Measurements from ENCODE around the gene STIMATE. TPM values are rescaled to one million over a fixed set of nuclear protein-coding genes. Genes with fewer than 3 reads are reported as not detected.

Gene STIMATE
- total RNA-seq, 1 donor from 2014 or later, result 12.1 TPM

- DNase-seq (ENCODE audit: low read depth), result no peak
- H3K4me3 ChIP-seq (ENCODE audit: insufficient read depth, low read depth, low read length), result no peak overlapping the region
- H3K27ac ChIP-seq (ENCODE audit: low read depth, low read length), result no peak overlapping the region
- no peak overlapping the region for H2AFZ ChIP-seq (ENCODE audit: low read depth, low read length)
- no peaks in the 10 kb centered on the region for H3K27me3 ChIP-seq (ENCODE audit: insufficient read depth, low read length)
- no peaks in the 10 kb centered on the region for H4K20me1 ChIP-seq (ENCODE audit: insufficient read depth, low read length)
- H3K4me1 Mint-ChIP-seq (ENCODE audit: low read depth, unreplicated experiment), result peaks cover 5% of the 10 kb centered on the region
- peaks cover 32% of the 10 kb centered on the region for H3K27me3 Mint-ChIP-seq (ENCODE audit: low read depth, unreplicated experiment)
- H3K4me1 ChIP-seq (ENCODE audit: insufficient read depth, low read length), result no peaks in the 10 kb centered on the region
- no peak for FAIRE-seq
- no peak overlapping the region for H3K4me3 Mint-ChIP-seq (ENCODE audit: unreplicated experiment)
- H3K9me3 Mint-ChIP-seq (ENCODE audit: unreplicated experiment), result peaks cover 3% of the 10 kb centered on the region
- TF ChIP-seq CTCF (IDR thresholded peaks at IDR 0.05; ENCODE audit: insufficient read depth, low read depth, low read length), result no peak
- TF ChIP-seq EZH2 (IDR thresholded peaks at IDR 0.05; ENCODE audit: insufficient read depth, low read length), result no peak
- no peaks in the 10 kb centered on the region for H3K36me3 ChIP-seq (ENCODE audit: insufficient read depth, low read length)
- H3K4me2 ChIP-seq (ENCODE audit: low read length), result no peak overlapping the region
- no peak overlapping the region for H3K27ac Mint-ChIP-seq (ENCODE audit: unreplicated experiment)
- H3K36me3 Mint-ChIP-seq (ENCODE audit: low read depth, unreplicated experiment), result no peaks in the 10 kb centered on the region
- H3K79me2 ChIP-seq (ENCODE audit: insufficient read depth, low read length), result no peaks in the 10 kb centered on the region
- no peaks in the 10 kb centered on the region for H3K9me3 ChIP-seq (ENCODE audit: insufficient read depth, low read depth, low read length)
- no peak overlapping the region for H3K9ac ChIP-seq (ENCODE audit: low read length)
These were observed 104.9 kb downstream of the STIMATE start for GRCh38 chr3:52792413-52792812.

GRCh38 chr3:52791928-52792327, 105.4 kb downstream of the STIMATE start:
- H3K4me2 ChIP-seq (ENCODE audit: low read length), result no peak overlapping the region
- Mint-ChIP-seq H3K27ac (ENCODE audit: unreplicated experiment) (no peak overlapping the region), H3K36me3 (ENCODE audit: low read depth, unreplicated experiment) (no peaks in the 10 kb centered on the region), H3K9me3 (ENCODE audit: unreplicated experiment) (peaks cover 3% of the 10 kb centered on the region), H3K4me1 (ENCODE audit: low read depth, unreplicated experiment) (peaks cover 5% of the 10 kb centered on the region), H3K4me3 (ENCODE audit: unreplicated experiment) (no peak overlapping the region), H3K27me3 (ENCODE audit: low read depth, unreplicated experiment) (peaks cover 36% of the 10 kb centered on the region)
- no peak overlapping the region for H2AFZ ChIP-seq (ENCODE audit: low read depth, low read length)
- H3K79me2 ChIP-seq (ENCODE audit: insufficient read depth, low read length), result no peaks in the 10 kb centered on the region
- H3K36me3 ChIP-seq (ENCODE audit: insufficient read depth, low read length), result no peaks in the 10 kb centered on the region
- H3K4me1 ChIP-seq (ENCODE audit: insufficient read depth, low read length), result no peaks in the 10 kb centered on the region
- no peak overlapping the region for H3K9ac ChIP-seq (ENCODE audit: low read length)
- no peak overlapping the region for H3K27ac ChIP-seq (ENCODE audit: low read depth, low read length)
- H4K20me1 ChIP-seq (ENCODE audit: insufficient read depth, low read length), result no peaks in the 10 kb centered on the region
- FAIRE-seq (no peak), DNase-seq (ENCODE audit: low read depth) (no peak)
- H3K9me3 ChIP-seq (ENCODE audit: insufficient read depth, low read depth, low read length), result no peaks in the 10 kb centered on the region
- H3K27me3 ChIP-seq (ENCODE audit: insufficient read depth, low read length), result no peaks in the 10 kb centered on the region
- TF ChIP-seq EZH2 (IDR thresholded peaks at IDR 0.05; ENCODE audit: insufficient read depth, low read length), result no peak
- TF ChIP-seq CTCF (IDR thresholded peaks at IDR 0.05; ENCODE audit: insufficient read depth, low read depth, low read length), result no peak
- H3K4me3 ChIP-seq (ENCODE audit: insufficient read depth, low read depth, low read length), result no peak overlapping the region

GRCh38 chr3:52791366-52791765, 106.0 kb downstream of the STIMATE start:
- no peak overlapping the region for H3K27ac Mint-ChIP-seq (ENCODE audit: unreplicated experiment)

More at GRCh38 chr3:52791366-52791765, 106.0 kb downstream of the STIMATE start:
- Histone ChIP-seq H3K36me3 (ENCODE audit: insufficient read depth, low read length) (no peaks in the 10 kb centered on the region), H3K79me2 (ENCODE audit: insufficient read depth, low read length) (no peaks in the 10 kb centered on the region), H3K4me2 (ENCODE audit: low read length) (no peak overlapping the region), H3K27ac (ENCODE audit: low read depth, low read length) (no peak overlapping the region), H3K4me1 (ENCODE audit: insufficient read depth, low read length) (no peaks in the 10 kb centered on the region), H3K9me3 (ENCODE audit: insufficient read depth, low read depth, low read length) (no peaks in the 10 kb centered on the region), H4K20me1 (ENCODE audit: insufficient read depth, low read length) (no peaks in the 10 kb centered on the region), H2AFZ (ENCODE audit: low read depth, low read length) (no peak overlapping the region), H3K27me3 (ENCODE audit: insufficient read depth, low read length) (no peaks in the 10 kb centered on the region), H3K9ac (ENCODE audit: low read length) (no peak overlapping the region), H3K4me3 (ENCODE audit: insufficient read depth, low read depth, low read length) (no peak overlapping the region)
- Mint-ChIP-seq H3K36me3 (ENCODE audit: low read depth, unreplicated experiment) (no peaks in the 10 kb centered on the region), H3K27me3 (ENCODE audit: low read depth, unreplicated experiment) (peaks cover 36% of the 10 kb centered on the region), H3K4me3 (ENCODE audit: unreplicated experiment) (no peak overlapping the region), H3K4me1 (ENCODE audit: low read depth, unreplicated experiment) (peaks cover 5% of the 10 kb centered on the region), H3K9me3 (ENCODE audit: unreplicated experiment) (peaks cover under 1% of the 10 kb centered on the region)
- no peak for DNase-seq (ENCODE audit: low read depth)
- no peak for TF ChIP-seq CTCF (IDR thresholded peaks at IDR 0.05; ENCODE audit: insufficient read depth, low read depth, low read length)
- no peak for TF ChIP-seq EZH2 (IDR thresholded peaks at IDR 0.05; ENCODE audit: insufficient read depth, low read length)
- no peak for FAIRE-seq
